Transverse colon (tissue), 4 donors: Measurements from ENCODE around the gene SUPT4H1. TPM values are rescaled to one million over a fixed set of nuclear protein-coding genes. Genes with fewer than 3 reads are reported as not detected.

Source experiments
- DNase-seq: peaks from one replicate; pipeline ENCODE4 v3.0.0-alpha.2; 2019
- H3K27ac ChIP-seq, 4 donors: fragments of 200-600 bp; sonication (generic); 2 replicates each; pipeline ENCODE4 v1.5.1; 2016 to 2018; ENCODE audit warnings: inconsistent platforms in 4 of 4
- H3K27me3 ChIP-seq: fragments of 200-600 bp; sonication (generic); 2 replicates; pipeline ENCODE4 v1.5.1; 2017; ENCODE audit warnings: inconsistent platforms
- H3K36me3 ChIP-seq, 4 donors: fragments of 200-600 bp; sonication (generic); 2 replicates each; pipeline ENCODE4 v1.5.1; 2017 to 2019; ENCODE audit warnings: inconsistent platforms in 4 of 4
- H3K4me1 ChIP-seq, 4 donors: fragments of 200-600 bp; sonication (generic); 2 replicates each; pipeline ENCODE4 v1.5.1; 2017 to 2020; ENCODE audit warnings: inconsistent platforms in 4 of 4
- H3K4me3 ChIP-seq, 4 donors: fragments of 200-600 bp; sonication (generic); 1 replicate in 1 of 4; 2 replicates in 3 of 4; pipeline versions ENCODE4 v1.5.1 to v1.6.1; 2017 to 2019; ENCODE audit warnings: inconsistent platforms in 4 of 4
- H3K9me3 ChIP-seq, 2 donors: fragments of 200-600 bp; sonication (generic); 2 replicates each; pipeline ENCODE4 v1.5.1; 2017 to 2019; ENCODE audit warnings: inconsistent platforms in 2 of 2
- CTCF ChIP-seq, 5 experiments: fragments of 200-600 bp in 3 of 5; fragments of 450-650 bp in 2 of 5; sonication (generic) in 3 of 5; IDR thresholded peaks; 1 replicate in 2 of 5; 2 replicates in 3 of 5; pipeline ENCODE4 v1.5.1; 2016 to 2017; ENCODE audit warnings: antibody characterized with exemption in 5 of 5, inconsistent platforms in 3 of 5, mild to moderate bottlenecking in 2 of 5, moderate library complexity in 1 of 5
- EP300 ChIP-seq: sonication (generic); formaldehyde crosslinking; IDR thresholded peaks from one replicate; pipeline ENCODE4 v1.6.1; 2017; ENCODE audit warnings: antibody characterized with exemption, low read depth
- POLR2A ChIP-seq: fragments of 450-650 bp; IDR thresholded peaks from one replicate; pipeline ENCODE4 v1.6.1; 2016; ENCODE audit warnings: antibody characterized with exemption, mild to moderate bottlenecking, moderate library complexity
- POLR2AphosphoS5 ChIP-seq, 3 donors: sonication (generic); formaldehyde crosslinking; IDR thresholded peaks; one replicate each; pipeline ENCODE4 v1.6.1; 2016; ENCODE audit warnings: antibody characterized with exemption in 3 of 3
- WGBS, 2 donors: methylation state at CpG; one replicate each; pipeline ENCODE4 v1.1.5; 2018; ENCODE audit warnings: low coverage in 1 of 2; 5-methylcytosine and 5-hydroxymethylcytosine counted together
- in situ Hi-C, 4 donors: fragments of 200-750 bp; cut with MboI; loops; one replicate each; pipeline versions ENCODE4 v1.15.0 to v1.15.1; 2017; ENCODE audit warnings: low sequenced_read_pairs in 3 of 4, low pct_ligation_motif_present in 1 of 4, low pct_unique_long_range_greater_than_20kb in 1 of 4
- intact Hi-C: fragments of 100-400 bp; cut with DNase I; formaldehyde crosslinking; loops from one replicate; pipeline ENCODE4 v1.15.1; 2023; ENCODE audit warnings: low total_unique reads
- total RNA-seq, 4 donors: library from RNA; depleted of rRNA; stranded (reverse); fragments of >200 nt; gene quantifications; one replicate each; pipeline ENCODE4 v1.1.0, GENCODE V29; 2016

Gene SUPT4H1
- total RNA-seq, 4 donors from 2014 or later = 12.0 to 66.3 (median 40.0) TPM

GRCh38 chr17:58382108-58382871 lies 30.3 kb upstream of the SUPT4H1 start:
- in situ Hi-C loops (no loop called here), intact Hi-C loops (no loop called here)
- Histone ChIP-seq H3K4me1 (peaks cover 12 to 81% (median 51%) of the 10 kb centered on the region in 4 donors), H3K36me3 (no peaks in the 10 kb centered on the region), H3K9me3 (no peaks in the 10 kb centered on the region), H3K4me3 (no peak overlapping the region), H3K27me3 (no peaks in the 10 kb centered on the region), H3K27ac (peak overlapping the region; percentile 29 to 72 (median 58))
- WGBS, 2 donors = 0 to 23% methylated on average over 1 to 4 of the region's 4 CpGs
- no peak for TF ChIP-seq CTCF (IDR thresholded peaks at IDR 0.05)
- DNase-seq = no peak

- H3K36me3 ChIP-seq = no peaks in the 10 kb centered on the region
- in situ Hi-C loops (no loop called here), intact Hi-C loops (no loop called here)
- H3K4me1 ChIP-seq = peaks cover 12 to 84% (median 57%) of the 10 kb centered on the region in 4 donors
- H3K9me3 ChIP-seq = no peaks in the 10 kb centered on the region
- H3K4me3 ChIP-seq = no peak overlapping the region
- no peak for DNase-seq
- H3K27me3 ChIP-seq = no peaks in the 10 kb centered on the region
- WGBS, 2 donors = 25 to 49% methylated on average over 2 to 3 of the region's 3 CpGs
- no peak for TF ChIP-seq POLR2AphosphoS5 (IDR thresholded peaks at IDR 0.05)
- TF ChIP-seq EP300 = no peak
- H3K27ac ChIP-seq = peak overlapping the region; percentile 1 to 72 (median 43)
Measured at GRCh38 chr17:58381124-58382035, 29.4 kb upstream of the SUPT4H1 start.

- in situ Hi-C loops = no loop called here
- H3K27me3 ChIP-seq = no peaks in the 10 kb centered on the region
- H3K36me3 ChIP-seq = no peaks in the 10 kb centered on the region
- H3K9me3 ChIP-seq = no peaks in the 10 kb centered on the region
- H3K4me1 ChIP-seq = peaks cover 12 to 88% (median 61%) of the 10 kb centered on the region in 4 donors
- DNase-seq = no peak
- peak overlapping the region in 3 of 4 donors; percentile 29 to 72 (median 57) for H3K27ac ChIP-seq
- H3K4me3 ChIP-seq = no peak overlapping the region
- TF ChIP-seq EP300 = no peak
- TF ChIP-seq POLR2A = no peak
- intact Hi-C loops = no loop called here
- 60 to 70% methylated on average over 2 to 5 of the region's 5 CpGs for WGBS, 2 donors
Measured at GRCh38 chr17:58380207-58381123, 28.5 kb upstream of the SUPT4H1 start.

- in situ Hi-C loops = no loop called here
- peak overlapping the region in 3 of 4 donors; percentile 71 to 75 (median 72) for H3K27ac ChIP-seq
Measured at GRCh38 chr17:58379511-58379824, 27.5 kb upstream of the SUPT4H1 start.

More at GRCh38 chr17:58379511-58379824, 27.5 kb upstream of the SUPT4H1 start:
- H3K4me3 ChIP-seq = no peak overlapping the region
- TF ChIP-seq EP300 (no peak), POLR2AphosphoS5 (IDR thresholded peaks at IDR 0.05) (no peak), CTCF (IDR thresholded peaks at IDR 0.05) (no peak), POLR2A (no peak)
- no peaks in the 10 kb centered on the region for H3K27me3 ChIP-seq
- WGBS, 2 donors = 40 to 48% methylated on average over 3 of the region's 3 CpGs
- peaks cover 12 to 88% (median 69%) of the 10 kb centered on the region in 4 donors for H3K4me1 ChIP-seq
- no peaks in the 10 kb centered on the region for H3K36me3 ChIP-seq
- no peak for DNase-seq
- no peaks in the 10 kb centered on the region for H3K9me3 ChIP-seq
- intact Hi-C loops = no loop called here
